ENCODE results near the gene KHK.

The KHK gene

DNA sequence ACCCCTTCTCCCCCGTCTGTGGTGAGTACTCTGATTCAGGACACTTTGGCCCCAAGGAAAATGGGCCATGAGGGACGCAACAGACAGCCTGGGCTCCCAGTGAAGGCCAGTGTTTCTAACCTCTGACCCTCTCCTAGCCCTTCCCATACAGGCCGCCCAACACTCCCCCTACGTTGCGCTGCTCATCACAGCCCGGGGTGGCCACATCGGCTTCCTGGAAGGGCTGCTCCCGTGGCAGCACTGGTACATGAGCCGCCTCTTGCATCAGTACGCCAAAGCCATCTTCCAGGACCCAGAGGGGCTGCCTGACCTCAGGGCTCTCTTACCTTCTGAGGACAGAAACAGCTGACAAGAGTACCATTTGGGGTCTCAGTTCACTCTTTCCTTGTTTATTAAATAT lies 43.8 kb downstream of the KHK start:
- no peak for DNase-seq

DNA sequence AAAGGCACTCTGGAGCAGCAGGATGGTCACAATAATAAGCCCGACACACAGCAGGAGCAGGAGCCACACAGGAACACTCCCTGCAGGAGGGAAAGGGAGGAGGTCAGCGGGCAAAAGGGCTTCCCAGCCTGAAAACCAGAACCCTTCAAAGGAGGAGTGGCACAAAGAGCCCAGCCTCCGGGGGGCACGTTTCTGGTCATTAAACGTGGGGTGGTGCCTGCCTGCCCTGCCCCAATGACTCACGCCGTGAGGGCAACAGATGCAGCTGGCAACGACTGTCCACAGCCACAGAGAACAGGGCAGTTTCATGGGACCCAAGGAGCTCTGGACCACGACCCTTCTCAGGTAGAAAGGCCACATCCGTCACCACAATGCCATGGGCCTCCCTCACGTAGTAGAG lies 44.9 kb downstream of the KHK start:
- DNase-seq: no peak

DNA sequence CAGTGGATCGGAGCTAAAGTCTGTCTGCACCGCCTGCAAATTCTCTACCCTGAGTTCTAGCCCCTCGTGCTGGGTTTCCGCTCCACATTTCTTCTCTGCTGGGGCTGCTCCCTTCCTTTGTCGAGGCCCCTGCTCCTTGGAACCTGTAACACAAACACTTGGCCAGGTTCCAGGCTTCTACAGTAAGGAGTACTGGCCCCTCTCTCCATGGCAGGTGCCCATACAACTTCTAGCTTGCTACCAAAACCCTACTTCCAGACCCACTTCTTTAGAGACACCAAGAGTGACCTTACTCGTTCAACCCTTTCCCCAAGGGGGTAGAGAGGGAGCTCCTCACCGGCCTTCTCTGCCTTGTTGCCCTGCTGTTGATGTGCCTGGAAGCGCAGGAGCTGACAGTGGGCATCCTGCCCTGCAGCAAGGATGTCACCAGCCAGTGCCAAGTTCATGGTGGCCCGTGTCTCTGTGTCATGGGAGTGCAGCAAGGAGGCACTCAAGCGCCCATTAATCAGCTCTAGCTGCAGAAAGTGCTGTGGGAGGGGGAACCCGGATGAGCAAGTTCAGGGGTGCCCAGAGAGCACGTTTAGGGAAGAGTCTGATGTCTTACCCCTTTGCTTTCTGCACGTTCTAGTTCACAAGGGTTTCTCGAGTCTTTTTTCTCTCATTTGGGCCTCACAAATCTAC lies 46.8 kb downstream of the KHK start:
- DNase-seq: peak; percentile 22 to 34

DNA sequence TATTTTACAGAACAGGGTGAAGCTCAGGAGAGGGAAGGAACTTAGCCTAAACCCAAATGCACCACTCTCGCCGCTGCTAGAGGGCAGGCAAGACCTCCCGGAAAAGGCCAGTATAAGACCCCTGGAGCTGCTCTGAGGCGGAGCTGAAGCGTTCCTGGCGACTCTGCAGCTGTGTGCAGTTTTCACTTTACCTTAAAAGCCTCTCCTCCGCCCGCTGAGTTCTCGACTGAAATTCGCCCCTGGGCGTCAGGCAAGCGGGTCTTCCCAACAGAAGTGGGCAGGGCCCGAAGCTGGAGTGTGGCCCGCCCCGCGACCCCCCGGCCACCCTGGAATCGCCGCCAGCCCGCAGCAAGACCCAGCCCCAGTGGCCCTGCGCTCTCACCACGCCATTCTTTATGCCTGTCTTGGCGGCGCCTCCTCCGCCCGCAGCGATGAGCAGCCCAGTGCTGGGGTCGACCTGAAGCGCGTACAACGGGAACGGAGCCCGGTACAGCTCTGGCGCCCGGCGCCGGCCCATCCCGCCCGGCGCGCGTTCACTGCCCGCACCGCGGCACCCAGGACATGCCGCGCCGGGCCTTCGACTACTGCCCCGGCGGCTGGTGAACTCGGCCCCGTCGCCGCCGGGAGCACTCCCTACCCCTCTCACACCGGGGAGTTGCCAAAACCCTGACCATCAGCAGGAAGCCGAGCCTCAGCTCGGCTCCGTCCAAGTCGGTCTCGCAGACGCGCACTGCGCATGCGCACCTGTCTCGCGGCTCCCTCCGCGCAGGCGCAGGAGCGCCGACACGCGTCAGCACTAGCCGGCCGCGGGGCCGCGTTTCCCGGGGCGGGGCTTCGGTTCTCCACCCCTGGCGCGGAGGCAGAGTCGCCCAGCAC lies 47.6 kb downstream of the KHK start, which contains the start of gene PREB:
PREB (minus strand) TSS at position 732 of the 876 bp plus-strand sequence; CDS start at position 517, 215 bp downstream.
- DNase-seq: peak; percentile 97 to 99

DNA sequence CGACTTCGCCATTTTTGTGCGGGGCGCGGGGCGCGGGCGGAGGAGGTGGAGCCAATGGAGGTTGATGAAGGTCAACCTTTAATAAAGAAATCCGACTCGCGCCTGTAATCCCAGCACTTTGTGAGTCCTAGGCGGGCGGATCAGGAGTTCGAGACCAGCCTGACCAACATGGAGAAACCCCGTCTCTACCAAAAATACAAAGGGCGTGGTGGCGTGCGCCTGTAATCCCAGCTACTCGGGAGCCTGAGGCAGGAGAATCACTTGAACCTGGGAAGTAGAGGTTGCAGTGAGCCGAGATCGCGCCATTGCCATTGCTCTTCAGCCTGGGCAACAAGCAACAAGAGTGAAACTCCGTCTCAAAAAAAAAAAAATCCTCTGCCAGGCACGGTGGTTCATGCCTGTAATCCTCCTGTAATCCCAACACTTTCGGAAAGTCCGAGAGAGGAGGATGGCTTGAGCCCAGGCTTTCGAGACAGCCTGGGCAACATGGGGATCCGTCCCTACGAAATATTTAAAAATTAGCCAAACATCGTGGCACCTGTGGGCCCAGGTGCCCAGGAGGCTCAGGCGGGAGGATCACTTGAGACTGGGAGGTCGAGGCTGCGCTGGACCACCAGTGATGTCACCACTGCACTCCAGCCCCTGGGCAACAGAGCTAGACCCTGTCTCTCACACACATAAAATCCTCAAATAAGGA lies 48.4 kb downstream of the KHK start:
- no peak for DNase-seq

DNA sequence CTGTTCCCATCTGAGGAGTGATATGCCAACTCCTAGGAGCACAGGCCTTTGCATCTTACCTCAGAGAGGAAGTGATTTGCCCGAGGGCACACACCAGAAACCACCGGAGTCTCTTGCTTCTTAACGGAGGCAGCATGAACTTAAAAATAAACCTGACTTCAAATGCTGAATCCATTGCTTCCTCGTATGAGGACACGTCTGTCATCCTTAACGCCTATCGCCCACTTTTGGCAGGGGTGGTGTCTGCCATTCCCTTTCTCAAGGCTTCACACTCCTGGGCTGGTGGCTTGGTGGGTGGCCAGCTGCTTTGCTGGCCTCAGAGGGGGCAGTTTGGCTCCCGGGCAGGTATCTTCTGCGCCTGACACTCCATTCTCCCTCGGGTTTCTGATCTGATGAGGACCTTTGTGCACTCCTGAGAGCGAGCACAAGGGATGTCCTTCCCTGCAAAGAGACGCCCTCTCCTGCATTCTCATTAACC lies 48.9 kb downstream of the KHK start:
- no peak for DNase-seq

DNA sequence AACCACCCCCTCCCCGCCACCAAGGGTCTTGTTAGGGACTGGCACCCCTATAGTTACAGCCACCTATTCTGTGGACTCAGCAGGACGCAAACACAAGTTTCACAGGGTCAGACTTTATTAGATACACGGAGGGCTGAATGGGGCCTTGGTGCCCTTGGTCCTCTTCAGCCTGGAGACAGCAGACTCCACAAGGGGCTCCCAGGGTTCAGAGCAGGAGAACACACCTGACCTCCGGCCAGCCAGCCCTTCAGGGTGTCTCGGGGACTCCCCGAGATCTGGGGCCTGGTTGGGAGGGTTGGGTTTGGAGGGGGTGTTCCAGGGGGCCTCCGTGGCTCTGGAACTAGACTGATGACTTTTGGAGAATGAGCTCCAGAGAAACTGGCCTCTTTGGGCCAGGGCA lies 50.2 kb downstream of the KHK start:
- no peak for DNase-seq

DNA sequence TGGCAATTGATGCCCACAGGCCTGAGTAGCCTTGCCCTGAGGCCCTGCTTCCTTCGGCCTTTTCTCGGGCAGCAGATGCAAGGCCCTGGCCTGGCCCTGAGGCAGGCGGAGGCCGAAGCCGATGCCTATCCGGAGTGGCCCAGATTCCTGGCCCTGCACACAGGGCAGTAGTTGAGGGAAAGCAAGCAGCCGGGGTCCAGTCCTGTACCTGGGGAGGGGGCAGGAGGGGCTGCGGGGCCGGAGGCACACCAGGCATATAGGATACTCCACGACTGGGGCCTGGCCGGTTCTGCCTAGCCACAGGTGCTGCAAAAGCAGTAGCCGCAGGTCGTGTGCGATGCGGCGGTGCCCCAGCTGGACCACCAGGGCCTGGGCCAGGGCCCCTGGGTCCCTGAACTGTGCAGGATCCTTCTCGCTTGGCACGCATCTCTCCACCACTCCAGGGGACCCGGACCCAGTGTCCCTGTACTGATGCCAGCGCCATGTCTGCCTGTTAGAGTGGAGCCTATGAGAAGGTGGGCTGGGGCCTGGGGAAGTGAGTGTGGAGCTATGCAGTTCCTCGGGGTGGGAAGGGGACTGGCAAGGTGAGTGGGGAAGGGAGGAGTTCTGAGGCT lies 50.9 kb downstream of the KHK start:
- no peak for DNase-seq

DNA sequence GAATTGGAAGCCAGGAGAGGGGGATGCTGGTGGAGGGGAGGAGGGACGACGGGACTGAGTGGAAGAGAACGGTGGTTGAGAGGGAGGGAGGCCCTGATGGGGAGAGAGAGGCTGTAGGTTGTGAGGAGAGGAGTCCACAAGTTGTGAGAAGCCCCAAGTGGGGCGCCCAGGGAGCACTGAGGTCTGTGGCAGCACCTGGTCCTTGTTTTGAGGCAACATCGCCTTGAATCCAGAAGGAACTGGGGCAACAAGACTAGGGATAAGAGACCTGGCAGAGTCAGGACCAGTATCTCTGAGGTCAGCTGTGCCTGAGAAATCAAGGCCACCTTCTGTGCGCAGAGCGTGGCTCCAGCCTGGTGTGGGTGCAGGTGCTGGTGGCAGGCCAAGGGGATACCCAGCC lies 51.5 kb downstream of the KHK start:
- no peak for DNase-seq

DNA sequence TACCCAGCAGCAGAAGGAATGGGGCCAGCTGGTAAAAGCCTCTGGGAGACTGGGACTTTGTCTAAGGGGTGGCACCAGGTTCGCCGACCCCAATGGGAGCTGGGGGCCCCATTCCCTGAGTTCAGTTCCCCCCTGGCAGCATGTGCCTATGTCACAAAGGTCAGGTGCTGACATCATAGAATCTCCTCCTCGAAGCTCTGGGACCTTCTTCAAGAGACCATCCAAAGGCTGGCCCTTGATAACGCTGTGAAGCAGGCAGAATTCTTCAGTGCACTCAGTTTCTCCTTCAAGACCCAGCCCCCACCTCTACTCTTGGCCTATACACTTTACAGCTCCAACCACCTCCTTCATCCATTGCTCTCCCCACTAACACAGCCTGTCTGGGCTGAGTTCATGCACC lies 52.7 kb downstream of the KHK start, which contains the start of gene PRR30:
PRR30 (minus strand) TSS at position 101 of the 400 bp plus-strand sequence. CDS start 1,081 bp downstream, outside the sequence.
- DNase-seq: no peak

DNA sequence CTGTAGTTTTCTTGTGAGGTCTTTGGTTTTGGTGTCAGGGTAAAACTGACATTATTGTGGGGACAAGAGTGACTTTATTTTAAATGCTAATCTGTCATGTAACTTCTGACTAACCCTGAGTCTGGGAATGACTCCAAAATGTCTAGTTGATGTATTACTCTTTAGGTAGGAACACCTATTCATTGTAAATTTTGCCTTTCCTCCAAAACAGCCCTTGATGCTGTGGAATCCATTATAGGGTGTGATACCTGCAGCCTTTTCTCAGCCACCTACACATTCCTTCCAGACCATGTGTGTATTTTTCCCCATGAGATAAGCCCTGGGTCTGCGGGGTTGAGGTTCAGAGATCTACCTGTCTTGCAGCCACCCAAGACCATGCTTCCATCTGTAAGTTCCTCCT lies 56.7 kb downstream of the KHK start:
- DNase-seq: no peak

DNA sequence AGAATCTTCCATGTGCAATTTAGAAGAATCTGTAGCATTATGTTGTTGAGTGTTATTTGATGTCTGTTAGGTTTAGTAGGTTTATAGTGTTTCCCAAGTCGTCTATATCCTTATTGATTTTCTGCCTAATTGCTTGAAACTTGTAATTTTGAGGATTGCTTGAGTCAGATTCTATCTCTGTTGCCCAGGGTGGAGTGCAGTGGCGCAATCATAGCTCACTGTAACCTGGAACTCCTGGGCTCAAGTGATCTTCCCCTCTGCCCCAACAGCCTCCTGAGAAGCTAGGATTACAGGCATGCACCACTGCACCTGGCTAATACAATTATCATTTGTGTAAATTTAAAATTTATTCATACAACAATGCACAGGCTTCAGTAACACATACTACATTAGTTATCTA lies 59.1 kb downstream of the KHK start:
- DNase-seq: no peak

DNA sequence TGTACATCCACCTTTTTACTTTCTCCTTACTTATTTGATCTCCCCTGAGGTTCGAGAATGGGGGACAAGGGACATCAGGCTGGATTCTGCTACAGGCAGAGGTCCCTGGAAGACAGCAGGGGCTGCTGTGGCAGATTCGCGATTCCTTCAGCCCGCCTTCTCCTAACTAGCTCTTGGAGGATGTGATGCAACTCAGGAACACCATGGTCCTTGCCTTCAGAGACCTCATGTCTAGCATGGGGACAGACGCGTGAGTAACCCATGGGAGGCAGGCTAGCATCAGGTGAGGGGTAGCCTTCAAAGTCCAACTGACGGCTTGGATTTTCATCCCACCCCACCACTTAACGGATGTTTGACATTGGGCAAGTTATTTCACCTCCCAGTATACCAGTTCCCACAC lies 61.4 kb downstream of the KHK start:
- no peak for DNase-seq

DNA sequence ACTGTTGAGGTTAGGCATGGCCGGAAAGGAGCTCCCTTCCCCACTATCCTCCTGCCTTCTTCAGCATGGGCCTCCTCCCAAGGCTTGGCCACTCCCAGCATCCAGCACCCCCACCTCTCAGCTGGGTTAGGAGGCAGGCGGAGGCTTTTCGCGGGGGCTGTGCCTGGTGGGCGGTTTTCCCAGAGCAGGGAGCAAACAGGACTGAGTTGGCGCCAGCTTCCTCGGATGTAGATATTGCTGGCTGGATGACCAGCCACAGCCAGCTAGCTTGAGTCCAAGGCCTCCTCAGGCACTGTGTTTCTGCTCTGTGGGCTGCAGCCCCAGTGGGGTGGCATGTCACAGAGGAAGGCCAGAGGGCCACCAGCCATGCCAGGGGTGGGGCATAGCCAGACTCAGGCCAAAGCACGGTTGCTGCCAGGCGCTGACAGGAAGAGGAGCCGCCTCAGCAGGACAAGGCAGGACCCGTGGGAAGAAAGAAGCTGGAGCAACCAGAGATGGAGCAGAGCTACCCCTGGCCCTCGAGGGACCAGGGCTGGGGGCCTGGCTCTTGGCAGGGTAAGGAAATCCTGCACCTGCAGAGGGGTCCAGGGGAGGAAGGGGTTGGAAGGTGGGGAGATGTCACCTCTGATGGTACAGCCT lies 62.3 kb downstream of the KHK start, which contains the start of gene TCF23:
TCF23 (plus strand) TSS at position 204 of the 639 bp plus-strand sequence; CDS start at position 334, 130 bp downstream.
- no peak for DNase-seq

DNA sequence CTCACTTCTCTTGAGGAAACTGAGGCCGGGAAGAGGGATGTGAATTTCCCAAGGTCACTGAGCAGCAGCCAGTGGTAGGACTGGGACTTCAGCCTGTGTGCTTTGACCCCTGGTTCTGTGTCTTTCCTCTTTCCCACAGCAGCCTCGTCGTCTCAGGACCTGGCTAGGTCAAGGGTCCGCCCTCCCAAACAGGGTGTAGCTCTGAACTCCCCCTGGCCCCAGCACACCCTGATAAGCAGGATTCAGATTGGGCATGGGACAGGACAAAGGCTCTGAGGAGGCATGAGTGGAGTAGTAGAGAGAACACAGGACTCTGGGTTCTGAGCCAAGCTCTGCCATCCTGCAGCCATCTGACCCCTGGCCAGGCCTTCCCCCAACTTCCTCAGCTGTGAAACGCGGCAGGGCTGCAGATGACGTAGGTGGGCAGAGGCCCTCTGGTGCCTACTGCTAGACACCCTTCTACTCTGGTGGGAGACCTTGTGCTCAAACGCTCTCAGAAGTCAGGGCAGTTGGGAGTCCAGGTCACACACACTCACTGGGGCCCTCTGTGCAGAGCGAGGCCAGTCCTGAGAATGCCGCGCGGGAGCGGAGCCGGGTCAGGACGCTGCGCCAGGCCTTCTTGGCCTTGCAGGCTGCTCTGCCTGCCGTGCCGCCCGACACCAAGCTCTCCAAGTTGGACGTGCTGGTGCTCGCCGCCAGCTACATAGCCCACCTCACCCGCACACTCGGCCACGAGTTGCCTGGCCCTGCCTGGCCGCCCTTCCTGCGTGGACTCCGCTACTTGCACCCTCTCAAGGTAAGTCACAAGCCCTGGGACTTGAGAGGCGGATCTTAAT lies 63.2 kb downstream of the KHK start:
- DNase-seq: no peak

Data from stimulated activated CD4-positive, alpha-beta T cell treated with anti-CD3 and anti-CD28 coated beads, Interleukin-4, amount 100 ng/mL, for 4 hours (primary cell).